Adipose tissue (tissue), 3 donors: ENCODE data around the gene AHCYL2. TPM values are rescaled to one million over a fixed set of nuclear protein-coding genes. Genes with fewer than 3 reads are reported as not detected.
"Not testable (repeated sequence)": the region's sequence is repeated elsewhere in the genome, so short reads cannot be mapped to it uniquely, and the experiment has no call there.

ENCODE experiments used
- H3K27ac ChIP-seq: one replicate; pipeline ENCODE4 v1.5.1; 2013; ENCODE audit warnings: low read depth, low read length
- WGBS, 3 donors: extraction: QIAGEN DNeasy Blood & Tissue Kit; methylation state at CpG; one replicate each; pipeline ENCODE4 v1.1.7; 2013; 5-methylcytosine and 5-hydroxymethylcytosine counted together
- polyA plus RNA-seq, 3 donors: library from polyadenylated mRNA; stranded (reverse); fragments of 200-250 nt; gene quantifications; one replicate each; pipeline ENCODE4 v1.2.3, GENCODE V29; 2013
- donor health status: healthy with polysubstance abuse.
- donor health status: Bipolar disorder and iron deficiency.
- donor health status: healthy.

AHCYL2 gene
- polyA plus RNA-seq, 3 donors: 4.1 to 5.8 (median 5.3) TPM

DNA sequence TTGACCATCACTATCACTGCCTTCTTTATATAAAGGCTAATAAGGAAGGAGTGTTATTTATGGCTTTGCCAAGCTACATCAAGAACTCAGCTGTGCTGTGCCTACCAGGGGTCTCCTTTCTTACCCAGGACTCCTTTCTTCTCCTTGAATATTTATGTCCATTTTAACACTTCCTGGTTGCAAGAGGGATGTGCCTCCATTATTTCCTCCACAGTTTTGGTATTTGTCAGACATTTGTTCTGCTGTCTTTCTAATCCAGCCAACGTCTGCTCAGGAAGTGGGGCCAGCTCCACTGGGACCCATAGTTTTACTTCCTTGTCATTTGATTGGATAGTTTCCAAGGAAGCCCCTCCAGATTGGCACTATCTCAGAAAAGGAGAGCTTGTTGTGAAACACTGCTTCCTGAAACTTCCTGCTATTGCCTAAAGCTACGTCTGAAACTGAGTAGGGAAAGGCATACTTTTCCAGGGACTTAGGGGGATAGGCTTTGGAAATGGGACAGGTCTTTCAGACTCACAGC is 202.8 kb downstream of the AHCYL2 start:
- 15 to 67% (median 19%) methylated on average over 2 of the region's 2 CpGs for WGBS, 3 donors
- H3K27ac ChIP-seq: no peak overlapping the region

GRCh38 chr7:129431911-129432643 is 207.2 kb downstream of the AHCYL2 start:
- no peak overlapping the region for H3K27ac ChIP-seq
- WGBS, 3 donors: 74 to 79% (median 76%) methylated on average over 8 of the region's 8 CpGs

GRCh38 chr7:129433847-129434674 is 209.2 kb downstream of the AHCYL2 start, which contains the start of gene STRIP2:
Gene STRIP2 (plus strand): TSS chr7:129434432. CDS start chr7:129434473, 41 bp downstream.
- 0 to 1% (median 0%) methylated on average over 72 to 75 of the region's 75 CpGs for WGBS, 3 donors
- no peak within 1 kb of the TSS for H3K27ac ChIP-seq

- H3K27ac ChIP-seq: no peak overlapping the region
- WGBS, 3 donors: 1 to 4% (median 2%) methylated on average over 36 to 44 of the region's 44 CpGs
These were observed 210.0 kb downstream of the AHCYL2 start for GRCh38 chr7:129434675-129435318.

DNA sequence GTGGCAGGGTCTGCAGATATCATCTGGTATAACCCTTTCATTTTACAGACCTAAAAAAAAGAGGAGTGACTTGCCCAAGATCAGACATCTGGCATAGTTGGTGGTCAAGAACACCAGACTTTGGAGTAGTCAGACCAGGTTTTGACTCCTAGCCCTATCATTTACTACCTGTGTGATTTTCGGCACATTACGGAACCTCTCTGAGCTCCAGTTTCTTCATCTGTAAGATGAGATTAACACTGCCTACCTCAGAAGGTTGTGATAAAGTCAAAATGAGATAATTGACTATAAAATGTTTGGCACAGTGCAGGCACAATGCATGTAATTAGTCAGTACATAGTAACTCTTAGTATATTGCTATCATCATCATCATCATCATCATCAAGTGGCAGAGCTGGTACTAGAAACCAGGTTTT is 210.6 kb downstream of the AHCYL2 start:
- 93 to 95% (median 94%) methylated on average over 2 of the region's 2 CpGs for WGBS, 3 donors
- H3K27ac ChIP-seq: no peak overlapping the region

GRCh38 chr7:129436335-129436923 is 211.6 kb downstream of the AHCYL2 start:
- H3K27ac ChIP-seq: no peak overlapping the region
- 76 to 95% (median 95%) methylated on average over 5 of the region's 5 CpGs for WGBS, 3 donors

DNA sequence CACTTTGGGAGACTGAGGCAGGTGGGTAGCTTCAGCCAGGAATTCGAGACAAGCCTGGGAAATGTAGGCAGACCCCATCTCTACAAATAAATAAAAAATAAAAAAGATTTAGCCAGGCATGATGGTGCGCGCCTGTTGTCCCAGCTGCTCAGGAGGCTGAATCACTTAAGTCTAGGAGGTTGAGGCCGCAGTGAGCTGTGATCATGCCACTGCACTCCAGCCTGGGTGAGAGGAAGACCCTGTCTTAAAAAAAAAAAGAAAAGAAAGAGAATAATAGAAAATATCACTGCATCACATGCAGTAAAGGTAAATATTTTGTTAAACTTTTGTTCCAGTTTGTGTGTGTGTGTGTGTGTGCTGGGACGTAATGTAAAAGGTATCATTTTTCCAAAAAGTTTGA is 212.4 kb downstream of the AHCYL2 start:
- 95 to 97% (median 96%) methylated on average over 5 of the region's 5 CpGs for WGBS, 3 donors
- H3K27ac ChIP-seq: no peak overlapping the region

- 95 to 96% (median 96%) methylated on average over 6 of the region's 6 CpGs for WGBS, 3 donors
- no peak overlapping the region for H3K27ac ChIP-seq
These were observed 213.5 kb downstream of the AHCYL2 start for GRCh38 chr7:129438281-129438838.

DNA sequence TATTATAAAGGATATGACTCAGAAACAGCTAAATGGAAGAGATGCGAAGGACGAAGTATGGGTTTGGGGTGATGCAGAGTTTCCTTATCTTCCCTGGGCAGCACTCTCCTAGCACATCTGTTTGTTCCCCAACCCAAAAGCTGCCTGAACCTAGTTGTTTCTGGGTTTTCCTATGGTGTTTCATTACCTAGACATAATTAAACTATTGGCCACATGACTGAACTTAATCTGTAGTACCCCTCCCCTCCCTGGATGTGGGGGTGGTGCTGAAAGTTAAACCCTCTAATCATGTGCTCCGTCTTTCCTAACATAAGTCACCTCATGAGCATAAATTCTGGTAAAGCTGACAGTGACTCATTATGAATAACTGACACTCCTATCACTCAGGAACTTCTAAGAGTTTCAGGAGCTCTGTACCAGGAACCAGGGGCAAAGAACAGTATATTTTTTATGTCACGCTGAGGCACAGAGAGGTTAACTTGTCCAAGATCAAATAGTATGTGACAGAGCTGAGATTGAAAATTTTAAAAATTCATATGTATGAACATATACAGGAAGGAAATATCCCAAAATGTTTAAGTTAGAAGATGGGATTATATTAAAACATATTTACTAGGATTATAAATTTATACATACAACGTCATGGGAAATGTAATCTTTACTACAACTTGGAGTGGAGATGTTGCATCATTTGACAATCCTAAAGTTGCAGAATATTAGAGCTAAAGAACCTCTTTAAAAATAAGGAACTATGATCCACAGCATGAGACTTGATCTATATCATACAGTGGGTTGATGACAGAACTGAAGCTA is 214.2 kb downstream of the AHCYL2 start:
- 72 to 91% (median 76%) methylated on average over 5 of the region's 5 CpGs for WGBS, 3 donors
- H3K27ac ChIP-seq: no peak overlapping the region

DNA sequence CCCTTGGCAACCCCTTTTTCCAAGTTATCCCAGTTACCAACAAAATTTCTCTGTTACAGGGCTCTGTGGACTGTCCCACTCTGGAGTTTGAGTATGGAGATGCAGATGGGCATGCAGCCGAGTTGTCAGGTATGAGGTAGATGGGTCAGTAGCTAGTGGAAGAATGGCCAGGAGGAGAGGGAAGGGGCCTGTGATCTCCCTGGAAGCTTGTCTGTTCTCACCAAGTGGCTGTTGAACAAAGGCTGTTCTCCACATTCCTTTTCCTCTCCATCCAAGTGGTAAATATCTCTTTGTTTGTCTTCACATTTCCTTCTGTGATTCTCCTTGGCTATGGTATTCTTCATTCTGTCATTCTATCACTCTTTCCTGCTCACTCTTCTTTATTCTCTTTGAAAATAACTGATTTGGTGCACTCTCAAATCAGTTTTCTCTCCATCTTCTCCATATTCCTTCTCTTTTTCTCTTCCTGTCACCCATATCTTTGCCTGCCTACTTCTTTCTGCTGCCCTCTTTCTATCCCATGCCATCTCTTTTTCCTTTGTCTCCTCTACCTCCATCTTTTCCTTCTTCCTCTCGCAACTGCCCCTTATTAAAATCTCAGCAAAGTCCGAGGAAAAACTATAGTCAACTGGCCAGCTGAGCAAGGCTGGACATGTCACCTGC is 215.3 kb downstream of the AHCYL2 start:
- no peak overlapping the region for H3K27ac ChIP-seq
- WGBS, 3 donors: 96 to 98% (median 96%) methylated on average over 3 of the region's 3 CpGs

- WGBS, 3 donors: 17 to 46% (median 36%) methylated on average over 2 of the region's 2 CpGs
- no peak overlapping the region for H3K27ac ChIP-seq
These were observed 218.8 kb downstream of the AHCYL2 start for GRCh38 chr7:129443612-129444011.

DNA sequence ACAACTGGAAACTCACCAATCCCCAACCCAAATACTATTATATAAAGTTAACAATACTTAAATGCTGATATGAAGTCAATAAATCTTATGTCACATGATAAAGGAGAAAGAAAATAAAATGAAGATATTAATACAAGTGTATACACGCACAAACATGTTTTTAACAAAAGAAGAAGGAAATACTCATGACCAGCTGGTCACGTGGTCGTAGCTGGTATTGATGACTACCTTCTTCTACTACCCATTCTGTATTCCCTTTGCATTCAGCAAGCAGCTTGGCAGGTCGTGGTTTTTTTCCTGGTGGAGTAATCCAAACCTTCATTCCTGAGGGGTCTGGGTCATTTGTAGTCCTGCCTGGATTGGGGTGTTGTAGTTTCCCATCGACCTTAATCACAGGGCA is 219.9 kb downstream of the AHCYL2 start:
- H3K27ac ChIP-seq: not testable (repeated sequence)
- 85 to 96% (median 89%) methylated on average over 5 of the region's 5 CpGs for WGBS, 3 donors

DNA sequence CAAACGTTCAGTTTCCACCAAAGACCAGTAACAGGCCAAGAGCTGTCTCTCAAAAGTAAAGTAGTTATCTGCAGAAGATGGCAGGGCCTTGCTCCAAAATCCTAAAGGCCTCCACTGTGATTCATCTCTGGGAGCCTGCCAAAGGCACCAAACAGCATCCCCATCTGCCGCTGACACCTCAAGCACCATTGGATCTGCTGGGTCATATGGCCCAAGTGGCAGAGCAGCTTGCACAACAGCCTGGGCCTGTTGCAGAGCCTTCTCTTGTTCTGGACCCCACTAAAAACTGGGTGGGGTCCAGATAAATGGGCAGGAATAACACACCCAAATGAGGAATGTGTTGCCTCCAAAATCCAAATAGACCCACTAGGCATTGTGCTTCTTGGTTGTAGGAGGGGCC is 222.1 kb downstream of the AHCYL2 start:
- H3K27ac ChIP-seq: not testable (repeated sequence)
- 43 to 70% (median 46%) methylated on average over 2 of the region's 2 CpGs for WGBS, 3 donors

DNA sequence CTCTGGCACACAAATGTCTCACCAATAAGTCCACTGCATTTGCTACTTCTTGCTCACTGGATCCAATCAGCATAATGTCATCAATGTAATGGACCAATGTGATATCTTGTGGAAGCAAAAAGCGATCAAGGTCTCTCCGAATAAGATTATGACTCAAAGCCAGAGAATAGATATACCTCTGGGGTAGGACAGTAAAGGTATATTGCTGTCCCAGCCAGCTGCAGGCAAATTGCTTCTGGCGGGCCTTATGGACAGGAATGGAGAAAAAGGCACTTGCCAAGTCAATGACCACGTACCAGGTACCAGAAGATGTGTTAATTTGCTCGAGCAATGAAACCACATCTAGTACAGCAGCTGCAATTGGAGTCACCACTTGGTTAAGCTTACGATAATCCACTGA is 222.6 kb downstream of the AHCYL2 start:
- not testable (repeated sequence) for H3K27ac ChIP-seq
- 94 to 97% (median 96%) methylated on average over 6 of the region's 6 CpGs for WGBS, 3 donors

DNA sequence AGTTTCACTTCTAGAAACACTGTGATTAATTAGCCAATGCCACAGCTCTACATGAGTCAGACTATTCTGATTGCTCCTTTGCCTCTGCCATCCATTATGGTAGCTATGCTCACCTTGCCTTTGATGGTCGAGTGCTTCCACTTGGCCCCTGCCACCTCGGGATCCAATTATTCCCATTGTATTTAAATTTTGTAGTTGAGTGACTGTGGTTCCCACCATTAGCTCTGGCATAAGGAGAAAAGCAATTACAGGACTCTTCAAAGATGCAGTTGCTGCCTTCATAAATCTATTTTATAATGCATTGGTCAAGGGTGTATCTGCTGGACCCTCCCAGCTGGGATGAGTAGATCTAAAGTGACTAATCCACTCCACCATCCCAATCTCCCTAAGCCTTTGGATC is 223.8 kb downstream of the AHCYL2 start:
- WGBS, 3 donors: 83 to 85% (median 84%) methylated on average over 2 of the region's 2 CpGs
- H3K27ac ChIP-seq: not testable (repeated sequence)

- no peak overlapping the region for H3K27ac ChIP-seq
These were observed 225.5 kb downstream of the AHCYL2 start for GRCh38 chr7:129450295-129450694.

DNA sequence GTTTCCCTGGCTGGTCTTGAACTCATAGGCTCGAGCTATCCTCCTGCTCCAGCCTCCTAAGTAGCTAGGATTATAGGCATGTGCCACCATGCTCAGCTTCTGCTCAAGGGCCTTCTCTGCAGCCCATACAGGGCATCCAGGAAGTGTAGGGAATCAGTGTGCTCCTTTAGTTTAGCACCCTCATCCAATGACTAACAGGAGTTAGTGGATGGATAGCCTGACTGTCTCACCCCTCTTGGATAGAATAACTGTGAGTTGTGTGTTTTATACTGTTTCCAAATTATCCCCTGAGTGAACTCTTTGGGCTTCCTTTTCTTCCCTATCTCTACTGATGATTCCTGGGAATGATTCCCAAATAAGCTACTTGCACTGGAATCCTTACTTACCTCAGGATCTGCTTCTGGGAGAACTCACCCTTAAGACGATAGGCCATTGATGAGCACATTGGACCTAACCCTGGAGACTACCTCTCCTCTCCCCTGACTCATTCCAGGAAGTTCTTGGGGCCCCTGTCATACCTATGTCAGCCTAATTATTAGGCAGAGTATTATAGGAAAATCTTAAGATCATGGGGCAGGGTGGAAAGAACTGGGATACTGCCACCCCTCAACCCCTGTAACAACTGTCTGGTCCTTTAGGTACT is 227.9 kb downstream of the AHCYL2 start:
- H3K27ac ChIP-seq: no peak overlapping the region
- WGBS, 3 donors: 73 to 95% (median 88%) methylated on average over 2 of the region's 2 CpGs
